GM19463 (cell line): ENCODE data around the gene DDX52.
A peak's percentile ranks its signal among the peaks of the same experiment; 100 is the strongest.
"Not testable (repeated sequence)": the region's sequence is repeated elsewhere in the genome, so short reads cannot be mapped to it uniquely, and the experiment has no call there.

Experiments used
- ATAC-seq: cut with Tn5 transposase; IDR thresholded peaks from one replicate; pipeline ENCODE4 v1.9.1; 2021; ENCODE audit warnings: mild to moderate bottlenecking, moderate library complexity; ENCODE audit not compliant: unreplicated experiment

DDX52 gene

DNA sequence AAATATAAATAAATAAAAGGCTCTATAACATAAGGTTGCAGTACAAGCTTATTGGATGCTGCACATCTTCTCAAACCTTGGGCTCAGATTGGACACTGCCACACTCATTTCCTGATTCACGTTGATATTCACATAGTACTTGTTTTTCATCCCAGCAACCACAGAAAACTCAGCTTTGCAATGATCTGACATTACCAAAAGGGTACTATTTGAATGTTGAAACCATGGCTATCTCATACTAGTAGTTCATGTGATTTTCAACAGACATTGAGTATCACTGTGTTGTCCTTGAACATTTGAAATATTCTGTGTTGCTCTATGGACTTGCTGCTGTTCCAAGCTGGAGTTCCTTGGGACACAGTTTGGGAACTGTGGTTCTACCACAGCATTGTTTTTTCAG, 14.0 kb upstream of the DDX52 start:
- ATAC-seq: no peak

DNA sequence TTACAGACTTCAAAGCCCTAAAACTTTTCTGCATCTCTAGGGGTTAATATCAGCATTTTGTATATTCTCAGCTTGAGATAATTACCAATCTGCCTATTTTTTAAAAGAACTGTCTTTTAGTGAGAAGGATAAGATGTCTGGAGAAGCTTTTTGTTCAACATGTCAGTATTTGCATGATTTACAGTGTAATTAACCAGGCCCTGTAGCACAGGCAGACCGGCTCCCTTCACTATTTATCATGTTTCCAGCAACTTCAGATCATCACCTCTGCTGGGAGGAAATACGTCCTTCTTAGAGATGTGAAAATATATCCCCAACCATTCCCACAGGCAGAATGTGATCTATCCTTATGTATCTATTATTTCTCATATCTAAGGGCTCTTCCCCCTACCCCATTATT, 8.6 kb upstream of the DDX52 start:
- ATAC-seq: no peak

GRCh38 chr17:37650419-37651003, 7.3 kb upstream of the DDX52 start:
- no peak for ATAC-seq

- no peak for ATAC-seq
Observed at GRCh38 chr17:37648555-37648954, 5.3 kb upstream of the DDX52 start.

DNA sequence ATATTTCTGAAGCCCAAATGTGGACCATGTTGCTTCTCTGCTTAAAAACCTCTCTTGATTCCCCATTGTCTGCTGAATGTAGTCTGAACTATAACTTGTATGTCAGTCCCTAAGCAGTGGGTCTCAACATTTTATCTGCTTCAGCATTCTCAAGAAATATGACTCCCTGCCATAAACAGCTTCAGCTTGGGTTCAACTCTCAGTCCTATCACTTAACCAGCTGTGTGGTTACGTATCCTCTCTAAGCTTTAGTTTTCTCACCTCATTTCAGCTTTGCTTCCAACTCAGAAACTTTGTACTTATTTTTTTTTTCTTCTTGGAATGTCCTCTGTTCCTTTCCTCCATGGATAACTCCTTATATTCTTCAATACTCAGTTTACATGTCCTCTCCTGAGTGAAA, 4.6 kb upstream of the DDX52 start:
- ATAC-seq: no peak

- ATAC-seq: no peak
Observed at GRCh38 chr17:37643869-37644268, 623 bp upstream of the DDX52 start.

DNA sequence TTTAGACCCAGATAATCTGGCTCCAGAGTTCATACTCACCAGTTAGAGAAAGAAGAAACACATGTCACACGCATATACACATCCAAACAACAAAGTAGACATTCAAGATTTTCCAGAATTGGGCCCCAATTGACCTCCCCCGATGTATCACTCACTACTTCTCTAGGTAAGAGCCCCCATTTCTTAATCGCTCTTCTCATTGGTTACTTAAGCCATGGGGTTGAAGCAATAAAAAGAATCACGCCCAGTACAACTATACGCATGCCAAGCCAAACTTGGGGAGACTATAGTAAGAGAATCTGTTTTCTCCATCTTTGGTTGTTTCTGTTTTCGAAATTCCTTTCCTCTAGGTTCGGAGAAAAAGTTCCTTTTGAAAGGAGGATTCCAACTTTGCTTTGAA, 565 bp downstream of the DDX52 start:
- no peak for ATAC-seq

DNA sequence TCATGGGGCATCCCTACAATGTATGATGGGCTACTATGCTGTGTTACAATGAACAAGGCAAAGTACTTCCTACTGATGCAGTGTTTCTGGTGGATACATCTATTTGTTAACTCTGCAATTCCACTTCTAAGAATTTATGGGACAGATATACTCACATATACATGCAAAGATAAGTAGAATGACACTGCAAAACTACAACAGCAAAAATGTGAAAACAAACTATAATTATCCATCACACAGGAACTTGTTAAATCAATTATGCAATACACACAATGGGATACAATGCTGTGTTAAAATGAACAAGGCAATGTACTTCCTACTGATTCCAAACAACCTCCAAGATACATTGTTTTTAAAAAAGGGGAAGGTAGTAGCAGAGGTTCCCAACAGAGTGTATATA, 3.2 kb downstream of the DDX52 start:
- ATAC-seq: no peak

GRCh38 chr17:37637956-37638355, 5.3 kb downstream of the DDX52 start:
- ATAC-seq: no peak

- not testable (repeated sequence) for ATAC-seq
Observed at GRCh38 chr17:37616430-37616829, 26.8 kb downstream of the DDX52 start.

DNA sequence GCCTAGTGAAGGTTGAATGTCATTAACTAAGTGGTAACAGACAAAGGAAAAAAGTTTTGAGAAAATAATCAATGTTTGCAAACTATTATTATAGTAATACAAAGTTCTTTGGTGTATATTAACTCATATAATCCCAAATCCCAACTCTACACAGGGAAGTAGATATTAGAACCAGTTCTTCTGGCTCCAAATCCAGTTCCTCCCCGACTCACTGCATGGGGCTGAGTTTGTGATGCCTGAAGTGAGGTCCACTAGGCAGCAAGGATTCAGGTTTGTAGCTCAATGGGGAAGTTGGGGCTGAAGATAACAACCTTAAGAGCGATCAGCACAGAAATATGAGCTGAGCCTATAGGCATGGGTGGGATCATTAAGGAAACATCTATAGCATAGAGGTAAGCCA, 28.4 kb downstream of the DDX52 start:
- ATAC-seq: no peak

GRCh38 chr17:37614391-37614790, 28.9 kb downstream of the DDX52 start:
- ATAC-seq: no peak

GRCh38 chr17:37610971-37611370, 32.3 kb downstream of the DDX52 start:
- no peak for ATAC-seq

DNA sequence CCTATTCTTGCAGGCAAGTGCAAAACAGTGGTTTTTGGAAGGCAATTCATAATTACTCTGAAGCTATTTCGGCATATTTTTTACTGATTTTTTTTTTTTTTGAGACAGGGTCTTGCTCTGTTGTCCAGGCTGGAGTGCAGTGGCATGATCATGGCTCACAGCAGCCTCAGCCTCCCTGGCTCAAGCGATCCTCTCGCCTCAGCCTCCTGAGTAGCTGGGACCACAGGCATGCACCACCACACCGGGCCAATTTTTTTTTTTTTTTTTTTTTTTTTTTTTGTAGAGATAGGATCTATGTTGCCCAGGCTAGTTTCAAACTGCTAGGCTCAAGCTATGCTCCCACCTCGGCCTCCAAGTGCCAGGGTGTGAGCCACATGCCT, 33.2 kb downstream of the DDX52 start:
- not testable (repeated sequence) for ATAC-seq

DNA sequence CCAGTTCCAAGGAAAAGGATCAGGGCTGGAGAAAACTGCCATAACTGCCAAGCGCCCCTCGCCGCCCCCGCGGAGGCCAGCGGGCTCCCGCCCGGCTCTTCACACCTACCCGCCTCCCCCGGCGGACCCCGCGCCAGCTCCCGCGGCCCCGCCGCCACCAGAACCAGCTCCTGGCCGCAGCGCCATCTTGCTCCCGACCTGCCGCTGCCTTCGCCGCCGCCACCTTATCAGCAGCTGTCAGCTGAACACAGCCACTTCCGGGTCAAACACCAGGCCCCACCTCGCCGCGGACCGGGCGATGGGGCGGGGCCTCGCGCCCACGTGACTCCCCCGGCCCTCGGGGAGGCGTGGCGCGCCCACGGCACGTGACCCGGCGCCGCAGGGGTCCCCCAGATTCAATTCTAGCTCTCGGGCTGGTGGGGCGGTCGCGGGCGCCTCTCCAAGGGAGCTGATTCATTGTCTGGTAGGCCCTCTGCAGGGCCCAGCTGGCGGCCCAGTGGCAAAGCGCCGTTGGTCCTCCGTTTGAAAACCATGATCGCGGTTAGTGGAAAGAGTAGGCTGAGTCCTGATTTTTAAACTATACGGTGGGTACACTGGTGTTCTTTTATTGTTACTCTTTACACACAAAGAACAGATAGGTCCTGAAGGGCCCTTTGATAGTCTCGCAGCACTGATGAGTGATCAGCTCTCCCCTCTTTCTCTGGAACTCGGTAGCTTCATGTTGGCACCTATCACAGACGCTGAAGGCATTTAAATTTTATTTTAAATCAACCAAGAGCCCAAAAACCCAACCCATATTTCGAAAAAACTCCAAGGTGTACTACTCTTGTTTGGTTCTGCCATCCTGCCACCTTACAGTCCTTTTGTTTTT, 33.8 kb downstream of the DDX52 start, which contains the start of gene SYNRG:
Gene SYNRG (minus strand): TSS at position 249 of the 871 bp plus-strand sequence. CDS start 63 bp downstream, at position 186.
- ATAC-seq: peak; percentile 86

- peak; percentile 10 for ATAC-seq
Observed at GRCh38 chr17:37608351-37609169, 34.7 kb downstream of the DDX52 start.

DNA sequence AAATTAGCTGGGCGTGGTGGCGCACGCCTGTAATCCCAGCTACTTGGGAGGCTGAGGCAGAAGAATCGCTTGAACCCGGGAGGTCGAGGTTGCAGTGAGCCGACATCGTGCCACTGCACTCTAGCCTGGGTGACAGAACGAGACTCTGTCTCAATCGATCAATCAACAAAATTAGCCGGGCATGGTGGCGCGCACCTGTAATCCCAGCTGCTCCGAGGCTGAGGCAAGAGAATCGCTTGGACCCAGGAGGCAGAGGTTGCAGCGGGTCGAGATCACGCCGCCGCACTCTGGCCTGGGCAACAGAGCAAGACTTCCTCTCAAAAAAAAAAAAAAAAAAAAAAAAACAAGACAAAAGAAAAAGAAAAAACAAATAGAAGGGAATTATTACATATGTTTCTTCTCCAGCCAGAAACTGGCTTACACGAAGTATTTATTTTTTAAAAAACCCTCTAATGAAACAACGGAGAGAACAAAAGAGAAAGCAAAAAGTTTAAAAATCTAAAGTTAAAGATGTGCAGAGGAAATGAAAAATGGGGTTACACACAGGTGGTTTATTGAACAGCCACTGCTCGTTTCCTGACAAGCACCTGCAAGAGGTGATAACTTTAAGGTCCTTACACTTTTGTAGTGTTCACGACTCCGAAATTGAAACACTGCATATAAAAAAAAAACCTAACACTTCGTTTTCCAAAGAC, 35.5 kb downstream of the DDX52 start:
- ATAC-seq: no peak

GRCh38 chr17:37605813-37606505, 37.3 kb downstream of the DDX52 start:
- ATAC-seq: no peak

GRCh38 chr17:37605081-37605480, 38.2 kb downstream of the DDX52 start:
- no peak for ATAC-seq

- ATAC-seq: no peak
Observed at GRCh38 chr17:37604556-37604955, 38.7 kb downstream of the DDX52 start.
